Measurements from ENCODE around the gene KRTAP10-4.

GRCh38 chr21:44571844-44572782 lies 1.4 kb upstream of the KRTAP10-4 start:
- TF ChIP-seq MXI1 (IDR thresholded peaks at IDR 0.05; ENCODE audit: low read depth, low read length) (no peak), CTCF (IDR thresholded peaks at IDR 0.05) (no peak), FOXM1 (IDR thresholded peaks at IDR 0.05; ENCODE audit: low read depth) (no peak), TCF12 (IDR thresholded peaks at IDR 0.05) (no peak), POLR2AphosphoS5 (IDR thresholded peaks at IDR 0.05; ENCODE audit: low read depth, low read length) (no peak), RAD21 (IDR thresholded peaks at IDR 0.05; ENCODE audit: low read length) (no peak)
- TF ChIP-seq, protein P1, sequence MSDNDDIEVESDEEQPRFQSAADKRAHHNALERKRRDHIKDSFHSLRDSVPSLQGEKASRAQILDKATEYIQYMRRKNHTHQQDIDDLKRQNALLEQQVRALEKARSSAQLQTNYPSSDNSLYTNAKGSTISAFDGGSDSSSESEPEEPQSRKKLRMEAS (IDR thresholded peaks at IDR 0.05; ENCODE audit: low read depth) = no peak
- TF ChIP-seq, protein P2, sequence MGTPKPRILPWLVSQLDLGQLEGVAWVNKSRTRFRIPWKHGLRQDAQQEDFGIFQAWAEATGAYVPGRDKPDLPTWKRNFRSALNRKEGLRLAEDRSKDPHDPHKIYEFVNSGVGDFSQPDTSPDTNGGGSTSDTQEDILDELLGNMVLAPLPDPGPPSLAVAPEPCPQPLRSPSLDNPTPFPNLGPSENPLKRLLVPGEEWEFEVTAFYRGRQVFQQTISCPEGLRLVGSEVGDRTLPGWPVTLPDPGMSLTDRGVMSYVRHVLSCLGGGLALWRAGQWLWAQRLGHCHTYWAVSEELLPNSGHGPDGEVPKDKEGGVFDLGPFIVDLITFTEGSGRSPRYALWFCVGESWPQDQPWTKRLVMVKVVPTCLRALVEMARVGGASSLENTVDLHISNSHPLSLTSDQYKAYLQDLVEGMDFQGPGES (IDR thresholded peaks at IDR 0.05; ENCODE audit: low read depth, low read length) = no peak
- TF ChIP-seq, protein P3, sequence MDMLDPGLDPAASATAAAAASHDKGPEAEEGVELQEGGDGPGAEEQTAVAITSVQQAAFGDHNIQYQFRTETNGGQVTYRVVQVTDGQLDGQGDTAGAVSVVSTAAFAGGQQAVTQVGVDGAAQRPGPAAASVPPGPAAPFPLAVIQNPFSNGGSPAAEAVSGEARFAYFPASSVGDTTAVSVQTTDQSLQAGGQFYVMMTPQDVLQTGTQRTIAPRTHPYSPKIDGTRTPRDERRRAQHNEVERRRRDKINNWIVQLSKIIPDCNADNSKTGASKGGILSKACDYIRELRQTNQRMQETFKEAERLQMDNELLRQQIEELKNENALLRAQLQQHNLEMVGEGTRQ (IDR thresholded peaks at IDR 0.05; ENCODE audit: borderline replicate concordance, low read depth, low read length) = no peak
